HL-60 (cell line): ENCODE results near the gene C2orf92.

Source experiments
- POLR2AphosphoS5 ChIP-seq: IDR thresholded peaks from 2 replicates; pipeline ENCODE4 v1.6.1; 2012; ENCODE audit warnings: low read depth
- TF ChIP-seq, protein P1 (sequence below): IDR thresholded peaks from one replicate; pipeline ENCODE4 v1.5.1; 2011; ENCODE audit warnings: low read length, control low read depth, inconsistent platforms; ENCODE audit not compliant: insufficient read depth

DNA sequence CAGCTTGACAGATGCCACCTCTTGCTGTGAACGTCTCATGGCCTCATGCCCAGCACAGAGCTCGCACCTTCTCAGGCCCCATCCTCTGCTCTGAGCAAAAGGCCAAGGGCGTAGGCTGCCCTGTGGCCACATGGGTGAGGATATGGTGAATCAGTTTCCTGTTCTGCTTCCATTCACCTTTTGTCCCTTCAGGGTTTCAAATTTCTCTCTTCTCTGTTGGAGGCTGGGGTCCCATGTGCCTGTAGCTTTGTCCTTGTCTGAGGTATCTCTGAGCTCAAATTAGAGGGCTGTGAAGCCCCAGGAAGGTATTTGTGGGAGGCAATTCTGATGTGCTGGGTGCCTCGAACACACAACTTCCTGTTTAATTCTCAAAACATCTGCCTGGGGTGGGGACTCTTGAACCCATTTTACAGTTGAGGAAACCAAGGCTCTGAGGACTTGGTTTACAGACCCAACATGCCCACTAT, 72.9 kb downstream of the C2orf92 start:
- TF ChIP-seq, protein P1, sequence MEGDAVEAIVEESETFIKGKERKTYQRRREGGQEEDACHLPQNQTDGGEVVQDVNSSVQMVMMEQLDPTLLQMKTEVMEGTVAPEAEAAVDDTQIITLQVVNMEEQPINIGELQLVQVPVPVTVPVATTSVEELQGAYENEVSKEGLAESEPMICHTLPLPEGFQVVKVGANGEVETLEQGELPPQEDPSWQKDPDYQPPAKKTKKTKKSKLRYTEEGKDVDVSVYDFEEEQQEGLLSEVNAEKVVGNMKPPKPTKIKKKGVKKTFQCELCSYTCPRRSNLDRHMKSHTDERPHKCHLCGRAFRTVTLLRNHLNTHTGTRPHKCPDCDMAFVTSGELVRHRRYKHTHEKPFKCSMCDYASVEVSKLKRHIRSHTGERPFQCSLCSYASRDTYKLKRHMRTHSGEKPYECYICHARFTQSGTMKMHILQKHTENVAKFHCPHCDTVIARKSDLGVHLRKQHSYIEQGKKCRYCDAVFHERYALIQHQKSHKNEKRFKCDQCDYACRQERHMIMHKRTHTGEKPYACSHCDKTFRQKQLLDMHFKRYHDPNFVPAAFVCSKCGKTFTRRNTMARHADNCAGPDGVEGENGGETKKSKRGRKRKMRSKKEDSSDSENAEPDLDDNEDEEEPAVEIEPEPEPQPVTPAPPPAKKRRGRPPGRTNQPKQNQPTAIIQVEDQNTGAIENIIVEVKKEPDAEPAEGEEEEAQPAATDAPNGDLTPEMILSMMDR: no peak
- TF ChIP-seq POLR2AphosphoS5: no peak
